ENCODE results near the gene ARHGAP4. TPM values are rescaled to one million over a fixed set of nuclear protein-coding genes. Genes with fewer than 3 reads are reported as not detected.

ARHGAP4 gene
- total and polyA plus RNA-seq, 10 of the 15 experiments (the other 5 are each of a cell fraction or from before 2014, with no cell fraction given), result 0.71 to 120 (median 44.3) TPM

DNA sequence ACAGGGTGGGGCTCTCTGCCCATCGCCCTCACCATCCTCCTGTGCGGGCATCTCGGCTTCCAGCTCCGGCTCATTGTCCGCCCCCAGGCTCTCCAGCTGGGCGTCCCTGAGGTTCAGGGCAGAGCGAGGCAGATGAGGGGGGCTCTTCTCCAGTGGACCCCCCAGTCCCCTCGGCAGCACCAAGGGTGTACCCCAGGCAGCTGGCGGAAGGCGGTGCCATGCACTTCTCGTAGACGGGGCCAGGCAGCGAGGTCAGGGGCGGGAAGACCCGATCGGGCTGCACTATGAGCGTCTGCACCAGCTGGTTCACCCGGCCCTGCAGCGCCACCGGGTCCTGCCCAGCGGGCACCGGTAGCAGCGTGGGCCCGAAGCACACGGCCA is 16.1 kb downstream of the ARHGAP4 start:
- WGBS (ENCODE audit: insufficient coverage, insufficient replicate concordance, low lambda C conversion rate, missing lambda C conversion rate), result 90% methylated on average over 22 of the region's 25 CpGs
- FAIRE-seq, result no peak
- RAD21 ChIA-PET (ENCODE audit: unreplicated experiment), result interaction anchor here (1.0 kb wide), 1 partner anchor 13 kb away, joined by 3 read pairs; no protein-coding TSS in a partner anchor

More for the DNA sequence above, 16.1 kb downstream of the ARHGAP4 start:
- no peak overlapping the region for H3K27ac ChIP-seq (ENCODE audit: control insufficient read depth, insufficient read depth)
- H3K27me3 ChIP-seq (replicated peaks in 1 of 2; ENCODE audit: control insufficient read depth in 2 of 2, insufficient read depth in 2 of 2, low read length in 1 of 2), result no peaks in the 10 kb centered on the region
- H3K9me3 ChIP-seq (replicated peaks; ENCODE audit: control insufficient read depth, insufficient read depth, low read length), result no peaks in the 10 kb centered on the region
- DNase-seq (ENCODE audit: low read depth, low spot score), result no peak
- ATAC-seq, result no peak
- in situ Hi-C loops (cut with MboI), result no loop called here
- no peak overlapping the region for H3K4me3 ChIP-seq
- intact Hi-C loops (cut with micrococcal nuclease; ENCODE audit: unreplicated experiment), result no loop called here
- BruUV-seq (replicated peaks), result TSS peak; percentile 34
- no peak overlapping the region for H2AFZ ChIP-seq (ENCODE audit: control insufficient read depth, low read depth, low read length)
- no peaks in the 10 kb centered on the region; a peak in 2 of 4 replicates for H3K36me3 ChIP-seq (ENCODE audit: control insufficient read depth in 2 of 2, insufficient read depth in 2 of 2, low read length in 1 of 2)
- H3K9ac ChIP-seq (ENCODE audit: control insufficient read depth, insufficient read depth, low read length), result no peak overlapping the region
- no peaks in the 10 kb centered on the region for H4K20me1 ChIP-seq (ENCODE audit: control insufficient read depth, insufficient read depth)
- no peaks in the 10 kb centered on the region for H3K79me2 ChIP-seq (ENCODE audit: control insufficient read depth, insufficient read depth, low read length)
- TF ChIP-seq RAD51 (IDR thresholded peaks at IDR 0.05) (no peak), NR2C2 (IDR thresholded peaks at IDR 0.05; ENCODE audit: borderline replicate concordance, control insufficient read depth, insufficient read length, low read depth) (no peak), RELA (IDR thresholded peaks at IDR 0.05; ENCODE audit: borderline replicate concordance, partially characterized antibody) (no peak), JUND (IDR thresholded peaks at IDR 0.05; ENCODE audit: low read depth, low read length) (no peak), HDAC2 (IDR thresholded peaks at IDR 0.05) (no peak), SP1 (IDR thresholded peaks at IDR 0.05; ENCODE audit: low read depth, low read length) (no peak), HCFC1 (IDR thresholded peaks at IDR 0.05; ENCODE audit: low read length) (no peak), STAT3 (IDR thresholded peaks at IDR 0.05; ENCODE audit: low read depth, low read length) (no peak), ZBTB40 (IDR thresholded peaks at IDR 0.05; ENCODE audit: borderline replicate concordance) (no peak), SMC3 (IDR thresholded peaks at IDR 0.05; ENCODE audit: borderline replicate concordance, low read length) (no peak), NKRF (conservative IDR thresholded peaks at IDR 0.05) (no peak), CTCF (IDR thresholded peaks at IDR 0.05 in 2 of 3, conservative IDR thresholded peaks at IDR 0.05 in 1 of 3; ENCODE audit: control insufficient read depth in 2 of 3, extremely low read depth in 1 of 3, insufficient read depth in 1 of 3, low read depth in 3 of 3, low read length in 3 of 3) (no peak), ETV6 (conservative IDR thresholded peaks at IDR 0.05 in 1 of 2, IDR thresholded peaks at IDR 0.05 in 1 of 2; ENCODE audit: borderline replicate concordance in 1 of 2, low read depth in 1 of 2) (no peak)
- no peaks in the 10 kb centered on the region for H3K4me1 ChIP-seq (ENCODE audit: control insufficient read depth, insufficient read depth, low read length)
- H3K4me2 ChIP-seq (ENCODE audit: control insufficient read depth, insufficient read depth), result no peak overlapping the region
- ChIA-PET CTCF (interaction anchor here (1.1 to 1.7 kb wide), 2 partner anchors 14 to 37 kb away, joined by 3 to 6 read pairs; no protein-coding TSS in a partner anchor), POLR2A (interaction anchor here (0.6 kb wide), 1 partner anchor 66 kb away, joined by 6 read pairs; no protein-coding TSS in a partner anchor), SMC1A (ENCODE audit: uncharacterized antibody, unreplicated experiment) (no interaction called here)

All from GM12878 (cell line).